ENCODE measurements around the gene MARCHF2.

The MARCHF2 gene

GRCh38 chr19:8397271-8397670, 15.8 kb upstream of the MARCHF2 start:
- no peak overlapping the region for H3K4me3 ChIP-seq (ENCODE audit: low read length)
- TF ChIP-seq CTCF (IDR thresholded peaks at IDR 0.05; ENCODE audit: insufficient read depth, low read depth, low read length, missing control alignments) = no peak
- DNase-seq (ENCODE audit: low read depth) = peak; percentile 38

GRCh38 chr19:8397746-8398310, 15.3 kb upstream of the MARCHF2 start:
- DNase-seq (ENCODE audit: low read depth) = no peak
- no peak overlapping the region for H3K4me3 ChIP-seq (ENCODE audit: low read length)
- TF ChIP-seq CTCF (IDR thresholded peaks at IDR 0.05; ENCODE audit: insufficient read depth, low read depth, low read length, missing control alignments) = no peak

- no peak overlapping the region for H3K4me3 ChIP-seq (ENCODE audit: low read length)
- DNase-seq (ENCODE audit: low read depth) = no peak
- TF ChIP-seq CTCF (IDR thresholded peaks at IDR 0.05; ENCODE audit: insufficient read depth, low read depth, low read length, missing control alignments) = no peak
Observed at GRCh38 chr19:8398311-8398771, 14.8 kb upstream of the MARCHF2 start.

DNA sequence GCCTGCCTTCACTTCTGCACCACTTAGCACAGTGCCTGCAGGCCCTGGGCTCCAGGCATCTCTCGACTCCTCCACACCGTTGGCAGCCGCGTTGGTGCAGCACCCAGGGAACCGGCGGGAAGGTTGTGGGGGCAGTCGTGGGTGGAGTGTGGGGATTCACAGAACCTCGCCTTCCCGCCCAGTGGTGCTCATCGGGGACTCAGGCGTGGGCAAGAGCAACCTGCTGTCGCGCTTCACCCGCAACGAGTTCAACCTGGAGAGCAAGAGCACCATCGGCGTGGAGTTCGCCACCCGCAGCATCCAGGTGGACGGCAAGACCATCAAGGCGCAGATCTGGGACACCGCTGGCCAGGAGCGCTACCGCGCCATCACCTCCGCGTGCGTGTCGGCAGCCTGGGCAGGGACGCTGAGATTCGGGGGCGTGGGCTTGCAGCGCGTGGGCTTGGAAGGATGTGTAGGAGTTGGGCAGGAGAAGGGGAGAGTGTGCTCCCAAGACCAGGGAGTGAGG, 13.4 kb upstream of the MARCHF2 start:
- TF ChIP-seq CTCF (IDR thresholded peaks at IDR 0.05; ENCODE audit: insufficient read depth, low read depth, low read length, missing control alignments) = no peak
- H3K4me3 ChIP-seq (ENCODE audit: low read length) = no peak overlapping the region
- no peak for DNase-seq (ENCODE audit: low read depth)

DNA sequence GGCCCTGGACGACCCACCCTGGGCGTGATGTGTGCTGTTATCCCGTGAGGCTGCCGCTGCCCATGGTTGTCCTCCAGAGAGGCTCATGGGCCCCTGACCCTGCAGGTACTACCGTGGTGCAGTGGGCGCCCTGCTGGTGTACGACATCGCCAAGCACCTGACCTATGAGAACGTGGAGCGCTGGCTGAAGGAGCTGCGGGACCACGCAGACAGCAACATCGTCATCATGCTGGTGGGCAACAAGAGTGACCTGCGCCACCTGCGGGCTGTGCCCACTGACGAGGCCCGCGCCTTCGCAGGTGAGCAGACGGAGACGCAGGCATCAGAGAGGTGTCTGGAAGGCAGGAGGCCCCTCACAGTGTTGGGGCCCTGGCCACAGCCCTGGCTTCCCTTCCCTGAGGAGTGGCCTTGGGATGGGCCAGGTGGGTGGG, 11.1 kb upstream of the MARCHF2 start:
- no peak overlapping the region for H3K4me3 ChIP-seq (ENCODE audit: low read length)
- no peak for DNase-seq (ENCODE audit: low read depth)

DNA sequence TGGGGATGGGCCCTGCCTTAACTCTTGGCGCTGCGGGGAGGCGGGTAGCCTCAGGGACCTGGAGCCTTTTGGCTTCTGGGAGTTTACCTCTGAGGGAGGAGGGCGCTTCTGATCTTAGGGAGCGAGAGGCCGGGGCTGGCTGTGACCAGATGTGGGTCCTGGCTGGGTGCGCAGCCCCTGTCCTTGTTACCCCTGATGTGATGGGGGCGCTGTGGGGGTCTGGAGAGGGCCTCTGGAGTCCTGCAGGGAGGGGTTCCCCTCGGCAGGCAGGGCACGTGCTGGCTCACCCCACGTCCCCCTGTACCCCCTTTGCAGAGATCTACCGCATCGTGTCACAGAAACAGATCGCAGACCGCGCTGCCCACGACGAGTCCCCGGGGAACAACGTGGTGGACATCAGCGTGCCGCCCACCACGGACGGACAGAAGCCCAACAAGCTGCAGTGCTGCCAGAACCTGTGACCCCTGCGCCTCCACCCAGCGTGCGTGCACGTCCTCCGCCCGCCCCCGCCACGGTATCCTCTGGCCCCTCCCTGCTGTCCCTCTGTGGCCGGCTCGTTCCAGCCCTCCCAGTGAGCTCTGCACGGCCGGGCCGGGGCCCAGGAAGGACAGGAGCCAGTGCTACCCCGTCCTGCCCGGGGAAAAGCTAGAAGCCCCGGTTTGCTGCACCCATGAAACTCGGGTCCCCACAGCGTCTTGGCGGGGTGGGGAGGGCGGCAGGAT, 9.8 kb upstream of the MARCHF2 start:
- TF ChIP-seq CTCF (IDR thresholded peaks at IDR 0.05; ENCODE audit: insufficient read depth, low read depth, low read length, missing control alignments) = no peak
- DNase-seq (ENCODE audit: low read depth) = no peak
- no peak overlapping the region for H3K4me3 ChIP-seq (ENCODE audit: low read length)

More for the DNA sequence above, 11.1 kb upstream of the MARCHF2 start:
- no peak for TF ChIP-seq CTCF (IDR thresholded peaks at IDR 0.05; ENCODE audit: insufficient read depth, low read depth, low read length, missing control alignments)

- DNase-seq (ENCODE audit: low read depth) = no peak
- TF ChIP-seq CTCF (IDR thresholded peaks at IDR 0.05; ENCODE audit: insufficient read depth, low read depth, low read length, missing control alignments) = no peak
- no peak overlapping the region for H3K4me3 ChIP-seq (ENCODE audit: low read length)
Observed at GRCh38 chr19:8403820-8404109, 9.3 kb upstream of the MARCHF2 start.
